ENCODE results near the gene KIAA1671.
"Not testable (repeated sequence)": the region's sequence is repeated elsewhere in the genome, so short reads cannot be mapped to it uniquely, and the experiment has no call there.

KIAA1671 gene

DNA sequence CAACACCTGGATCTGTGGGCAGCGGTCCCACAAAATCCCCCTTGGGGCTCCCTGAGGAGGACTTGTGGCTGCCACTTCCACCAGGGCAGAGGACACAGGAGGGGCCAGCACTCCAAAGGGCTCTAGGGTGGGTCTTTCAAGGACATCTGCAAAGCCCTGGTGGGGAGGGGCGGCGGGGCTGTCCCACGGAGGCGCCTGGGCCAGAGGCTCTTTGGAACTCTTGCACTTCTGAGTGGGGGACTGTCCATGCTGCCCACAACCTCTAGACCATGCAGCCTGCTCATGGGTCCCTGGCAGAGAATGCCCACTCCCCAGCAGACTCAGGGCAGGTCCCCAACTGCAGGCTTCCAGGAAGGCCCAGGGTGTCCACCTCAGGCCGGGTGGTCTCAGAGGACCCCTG lies 225.8 kb downstream of the KIAA1671 start:
- ATAC-seq (replicated peaks); H3K27ac Mint-ChIP-seq; H3K9me3 Mint-ChIP-seq; DNase-seq; H3K4me3 Mint-ChIP-seq; H3K27me3 Mint-ChIP-seq; H3K4me1 Mint-ChIP-seq (ENCODE audit: low read depth in 2 of 2): not testable (repeated sequence)
- H3K36me3 Mint-ChIP-seq (ENCODE audit: insufficient read depth): peaks cover 17% of the 10 kb centered on the region

GRCh38 chr22:25178869-25179631 lies 226.5 kb downstream of the KIAA1671 start:
- peaks cover 17% of the 10 kb centered on the region for H3K36me3 Mint-ChIP-seq (ENCODE audit: insufficient read depth)
- H3K4me1 Mint-ChIP-seq (ENCODE audit: low read depth in 2 of 2); H3K9me3 Mint-ChIP-seq; H3K27me3 Mint-ChIP-seq; H3K4me3 Mint-ChIP-seq; H3K27ac Mint-ChIP-seq; DNase-seq: not testable (repeated sequence)
- peak; percentile 95 for ATAC-seq (replicated peaks)

- H3K4me3 Mint-ChIP-seq: no peak overlapping the region
- no peak for DNase-seq
- ATAC-seq (replicated peaks): no peak
- no peaks in the 10 kb centered on the region for H3K27me3 Mint-ChIP-seq
- H3K4me1 Mint-ChIP-seq (ENCODE audit: low read depth in 2 of 2): no peaks in the 10 kb centered on the region
- H3K9me3 Mint-ChIP-seq: no peaks in the 10 kb centered on the region
- H3K36me3 Mint-ChIP-seq (ENCODE audit: insufficient read depth): peaks cover 8% of the 10 kb centered on the region
- H3K27ac Mint-ChIP-seq: peak overlapping the region in 1 of 2 donors; percentile 28
These were observed 229.9 kb downstream of the KIAA1671 start for GRCh38 chr22:25182131-25183110.

GRCh38 chr22:25183949-25184619 lies 231.6 kb downstream of the KIAA1671 start:
- H3K27ac Mint-ChIP-seq: peak overlapping the region; percentile 7 to 30
- H3K9me3 Mint-ChIP-seq: no peaks in the 10 kb centered on the region
- DNase-seq (no peak), ATAC-seq (replicated peaks) (no peak)
- H3K4me3 Mint-ChIP-seq: no peak overlapping the region
- no peaks in the 10 kb centered on the region for H3K27me3 Mint-ChIP-seq
- no peaks in the 10 kb centered on the region for H3K4me1 Mint-ChIP-seq (ENCODE audit: low read depth in 2 of 2)
- H3K36me3 Mint-ChIP-seq (ENCODE audit: insufficient read depth): peaks cover 3% of the 10 kb centered on the region

DNA sequence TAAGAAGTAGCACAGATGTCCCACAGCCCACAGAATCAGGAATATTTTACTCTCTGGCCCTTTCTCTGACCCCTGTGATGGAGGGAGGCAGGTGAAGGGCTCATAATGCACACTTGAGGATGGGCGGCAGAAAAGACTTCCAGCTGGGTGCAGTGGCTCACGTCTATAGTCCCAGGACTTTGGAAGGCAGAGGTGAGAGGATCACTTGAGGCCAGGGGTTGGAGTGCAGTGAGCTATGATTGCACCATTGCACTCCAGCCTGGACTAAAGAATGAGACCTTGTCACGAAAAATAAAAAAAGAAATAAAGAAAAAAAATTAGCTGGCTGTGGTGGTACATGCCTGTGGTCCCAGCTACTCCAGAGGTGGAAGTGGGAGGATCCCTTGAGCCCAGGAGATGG lies 233.6 kb downstream of the KIAA1671 start:
- peak overlapping the region in 1 of 2 donors; percentile 38 for H3K27ac Mint-ChIP-seq

DNA sequence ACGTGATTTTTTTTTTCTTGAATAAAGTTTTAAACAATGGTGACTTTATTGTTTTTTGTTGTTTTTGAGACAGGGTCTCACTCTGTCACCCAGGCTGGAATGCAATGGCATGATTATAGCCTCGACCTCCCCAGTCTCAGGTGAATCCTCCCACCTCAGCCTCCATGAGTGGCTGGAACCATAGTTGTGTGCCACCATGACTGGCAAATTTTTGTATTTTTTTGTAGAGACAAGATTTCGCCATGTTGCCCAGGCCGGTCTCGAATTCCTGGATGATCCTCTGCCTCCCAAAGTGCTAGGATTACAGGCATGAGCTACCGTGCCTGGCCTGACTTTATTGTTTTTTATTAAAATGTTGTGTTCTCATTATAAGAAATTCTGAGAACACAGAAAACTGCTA lies 235.0 kb downstream of the KIAA1671 start:
- no peaks in the 10 kb centered on the region for H3K27me3 Mint-ChIP-seq
- no peaks in the 10 kb centered on the region for H3K4me1 Mint-ChIP-seq (ENCODE audit: low read depth in 2 of 2)
- H3K27ac Mint-ChIP-seq: peak overlapping the region in 1 of 2 donors; percentile 35
- H3K36me3 Mint-ChIP-seq (ENCODE audit: insufficient read depth): peaks cover 6% of the 10 kb centered on the region
- DNase-seq (no peak), ATAC-seq (replicated peaks) (no peak)
- H3K4me3 Mint-ChIP-seq: no peak overlapping the region
- H3K9me3 Mint-ChIP-seq: no peaks in the 10 kb centered on the region

More for the DNA sequence above, 233.6 kb downstream of the KIAA1671 start:
- no peak overlapping the region for H3K4me3 Mint-ChIP-seq
- ATAC-seq (replicated peaks): no peak
- H3K36me3 Mint-ChIP-seq (ENCODE audit: insufficient read depth): peaks cover 8% of the 10 kb centered on the region
- no peak for DNase-seq
- no peaks in the 10 kb centered on the region for H3K4me1 Mint-ChIP-seq (ENCODE audit: low read depth in 2 of 2)
- no peaks in the 10 kb centered on the region for H3K9me3 Mint-ChIP-seq
- H3K27me3 Mint-ChIP-seq: no peaks in the 10 kb centered on the region

DNA sequence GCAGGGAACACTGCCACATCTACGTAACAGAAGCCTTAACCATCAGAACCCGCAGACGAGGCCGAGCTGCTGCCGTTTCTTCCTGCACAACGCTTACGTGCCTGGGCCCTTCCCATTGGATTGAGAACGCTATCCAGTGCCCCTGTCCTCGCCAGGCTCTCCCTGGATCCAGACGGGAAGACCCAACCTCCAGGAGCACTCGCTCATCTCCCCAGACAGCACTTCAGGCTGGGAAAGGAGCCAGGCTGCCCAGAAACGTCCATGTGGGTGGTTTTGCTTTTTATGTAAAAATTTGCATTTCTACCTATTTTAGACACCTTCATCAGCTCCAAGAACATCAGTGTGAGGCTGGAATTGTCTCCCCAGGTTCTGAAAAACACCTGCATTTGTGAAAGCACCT lies 239.9 kb downstream of the KIAA1671 start:
- DNase-seq: no peak
- H3K27me3 Mint-ChIP-seq: no peaks in the 10 kb centered on the region
- no peak overlapping the region for H3K27ac Mint-ChIP-seq
- H3K36me3 Mint-ChIP-seq (ENCODE audit: insufficient read depth): peaks cover 8% of the 10 kb centered on the region
- ATAC-seq (replicated peaks): no peak
- H3K4me1 Mint-ChIP-seq (ENCODE audit: low read depth in 2 of 2): no peaks in the 10 kb centered on the region
- H3K4me3 Mint-ChIP-seq: no peak overlapping the region
- no peaks in the 10 kb centered on the region for H3K9me3 Mint-ChIP-seq

DNA sequence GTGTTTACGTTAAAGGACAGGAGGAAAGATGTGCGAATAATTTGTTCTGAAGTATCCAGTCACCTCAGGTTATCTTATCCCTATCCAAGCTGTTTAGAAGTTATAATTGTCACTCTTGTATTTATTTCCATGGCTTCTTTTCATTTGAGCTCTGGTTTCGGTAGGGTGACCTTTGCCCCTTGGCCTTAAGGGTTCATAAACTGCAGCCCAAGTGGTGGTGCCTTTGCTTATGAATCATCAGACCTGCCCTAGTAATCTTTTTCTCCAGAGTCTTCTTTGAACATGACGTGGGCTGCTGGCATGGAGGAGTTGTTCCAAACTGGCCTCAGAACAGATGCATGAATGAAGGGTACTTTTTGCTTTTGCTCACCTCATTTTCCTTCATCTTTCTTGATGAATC lies 240.6 kb downstream of the KIAA1671 start:
- peaks cover 8% of the 10 kb centered on the region for H3K36me3 Mint-ChIP-seq (ENCODE audit: insufficient read depth)
- no peaks in the 10 kb centered on the region for H3K9me3 Mint-ChIP-seq
- H3K4me1 Mint-ChIP-seq (ENCODE audit: low read depth in 2 of 2): no peaks in the 10 kb centered on the region
- DNase-seq: no peak
- H3K27ac Mint-ChIP-seq: no peak overlapping the region
- H3K27me3 Mint-ChIP-seq: no peaks in the 10 kb centered on the region
- no peak for ATAC-seq (replicated peaks)
- H3K4me3 Mint-ChIP-seq: no peak overlapping the region

DNA sequence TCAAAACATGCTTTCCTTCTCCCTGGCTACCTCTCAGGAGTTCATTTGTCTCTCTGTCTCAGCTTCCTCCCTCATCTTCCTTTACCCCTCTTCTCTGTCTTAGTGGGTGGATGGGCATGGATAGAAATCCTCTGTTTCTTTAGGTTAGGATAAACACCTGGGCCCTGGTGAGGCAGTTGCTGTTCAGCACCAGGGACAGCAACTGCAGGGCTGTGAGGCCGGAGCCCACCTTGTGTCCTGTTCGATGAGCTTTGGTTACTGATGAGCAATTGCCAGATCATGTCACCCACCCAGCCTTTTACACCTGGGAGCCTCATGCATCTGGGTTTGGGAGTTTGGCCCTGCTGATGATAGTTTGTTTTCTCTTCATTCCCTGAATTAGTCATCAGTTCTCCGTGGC lies 241.0 kb downstream of the KIAA1671 start:
- H3K36me3 Mint-ChIP-seq (ENCODE audit: insufficient read depth): peaks cover 8% of the 10 kb centered on the region
- no peak overlapping the region for H3K4me3 Mint-ChIP-seq
- H3K27me3 Mint-ChIP-seq: no peaks in the 10 kb centered on the region
- DNase-seq (no peak), ATAC-seq (replicated peaks) (no peak)
- no peak overlapping the region for H3K27ac Mint-ChIP-seq
- no peaks in the 10 kb centered on the region for H3K9me3 Mint-ChIP-seq
- no peaks in the 10 kb centered on the region for H3K4me1 Mint-ChIP-seq (ENCODE audit: low read depth in 2 of 2)

- peaks cover 2% of the 10 kb centered on the region for H3K36me3 Mint-ChIP-seq (ENCODE audit: insufficient read depth)
- DNase-seq (no peak), ATAC-seq (replicated peaks) (no peak)
- H3K27ac Mint-ChIP-seq: no peak overlapping the region
- H3K9me3 Mint-ChIP-seq: no peaks in the 10 kb centered on the region
- H3K4me3 Mint-ChIP-seq: no peak overlapping the region
- H3K27me3 Mint-ChIP-seq: no peaks in the 10 kb centered on the region
- H3K4me1 Mint-ChIP-seq (ENCODE audit: low read depth in 2 of 2): no peaks in the 10 kb centered on the region
These were observed 243.8 kb downstream of the KIAA1671 start for GRCh38 chr22:25196326-25196725.

DNA sequence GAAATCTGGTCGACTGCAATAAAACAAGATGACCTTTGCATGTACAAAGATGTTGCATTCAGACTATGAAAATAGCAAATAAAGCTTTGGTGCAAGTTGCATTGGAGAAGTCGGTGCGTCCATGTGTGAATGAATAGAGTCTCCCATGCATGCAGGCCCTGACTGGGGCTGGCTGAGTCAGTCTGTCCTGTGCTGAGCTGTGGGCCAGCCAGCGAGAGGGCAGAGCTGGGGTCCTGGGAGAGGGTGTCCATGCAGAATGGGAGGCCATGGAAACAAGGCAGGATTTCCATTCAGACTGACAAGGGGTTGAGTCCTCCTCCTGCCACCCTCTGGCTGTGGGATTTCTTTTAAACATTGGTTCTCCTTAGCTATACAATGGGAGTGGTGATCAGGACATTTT lies 244.8 kb downstream of the KIAA1671 start:
- Mint-ChIP-seq H3K27ac (peak overlapping the region in 1 of 2 donors; percentile 44), H3K9me3 (no peaks in the 10 kb centered on the region), H3K36me3 (ENCODE audit: insufficient read depth) (peaks cover 2% of the 10 kb centered on the region), H3K4me3 (no peak overlapping the region), H3K4me1 (ENCODE audit: low read depth in 2 of 2) (no peaks in the 10 kb centered on the region), H3K27me3 (no peaks in the 10 kb centered on the region)
- no peak for DNase-seq
- no peak for ATAC-seq (replicated peaks)

GRCh38 chr22:25199731-25200520 lies 247.4 kb downstream of the KIAA1671 start, which contains the start of gene CRYBB3:
Gene CRYBB3 (plus strand): TSS chr22:25199858. CDS start chr22:25201397, 1,539 bp downstream.
- Mint-ChIP-seq H3K27ac (peak within 1 kb of the TSS in 1 of 2 donors; percentile 87), H3K4me1 (ENCODE audit: low read depth in 2 of 2) (no peaks in the 10 kb centered on the region), H3K9me3 (no peaks in the 10 kb centered on the region), H3K36me3 (ENCODE audit: insufficient read depth) (peaks cover 6% of the 10 kb centered on the region), H3K4me3 (no peak within 1 kb of the TSS), H3K27me3 (no peaks in the 10 kb centered on the region)
- ATAC-seq (replicated peaks) (no peak), DNase-seq (no peak)

- Mint-ChIP-seq H3K27me3 (no peaks in the 10 kb centered on the region), H3K4me3 (no peak overlapping the region), H3K36me3 (ENCODE audit: insufficient read depth) (peaks cover 3% of the 10 kb centered on the region), H3K4me1 (ENCODE audit: low read depth in 2 of 2) (no peaks in the 10 kb centered on the region), H3K27ac (no peak overlapping the region), H3K9me3 (no peaks in the 10 kb centered on the region)
- no peak for DNase-seq
- ATAC-seq (replicated peaks): no peak
These were observed 248.5 kb downstream of the KIAA1671 start for GRCh38 chr22:25200967-25201366.
